Stimulated activated CD4-positive, alpha-beta T cell treated with anti-CD3 and anti-CD28 coated beads, Interleukin-12 subunit alpha, Interleukin-12 subunit beta, amount 100 ng/mL, for 48 hours (primary cell): ENCODE results near the gene IKZF1.
A peak's percentile ranks its signal among the peaks of the same experiment; 100 is the strongest.

Experiments
- DNase-seq, 3 donors: peaks; one replicate each; pipeline ENCODE4 v3.0.0-alpha.2; 2020; ENCODE audit warnings: low read depth in 2 of 3, low spot score in 1 of 3

Gene IKZF1

DNA sequence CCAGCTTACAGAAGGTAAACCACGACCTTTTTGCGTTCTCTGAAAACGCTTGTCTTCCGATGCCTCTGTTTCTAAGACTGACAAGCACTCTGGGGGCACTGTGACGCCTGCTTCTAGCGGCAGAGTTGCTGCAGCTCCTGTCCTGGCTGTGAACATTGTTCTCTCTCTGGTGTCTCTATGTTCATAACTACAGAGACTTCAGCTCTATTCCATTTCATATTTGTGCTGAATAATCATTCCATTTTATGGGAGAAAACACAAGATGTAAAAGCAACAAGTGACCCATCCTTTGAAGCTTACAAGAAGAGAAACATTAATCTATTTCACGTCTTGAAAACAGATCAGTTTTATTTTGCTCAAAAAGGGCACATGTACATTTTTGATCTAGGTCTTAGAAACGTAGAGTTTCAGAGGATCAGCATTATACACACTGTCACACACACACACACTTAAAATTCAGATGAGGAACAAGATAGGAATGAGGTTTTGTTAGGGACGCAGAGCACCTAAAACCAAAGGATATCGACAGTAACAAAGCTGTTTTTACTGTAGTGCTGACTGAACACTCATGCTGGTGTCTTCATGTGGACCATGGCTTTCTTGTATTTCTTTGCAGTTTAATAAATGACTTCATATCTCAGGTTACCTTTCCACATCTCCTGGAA is 3.0 kb downstream of the IKZF1 start:
- peak in 1 of 3 donors; percentile 58 for DNase-seq

DNA sequence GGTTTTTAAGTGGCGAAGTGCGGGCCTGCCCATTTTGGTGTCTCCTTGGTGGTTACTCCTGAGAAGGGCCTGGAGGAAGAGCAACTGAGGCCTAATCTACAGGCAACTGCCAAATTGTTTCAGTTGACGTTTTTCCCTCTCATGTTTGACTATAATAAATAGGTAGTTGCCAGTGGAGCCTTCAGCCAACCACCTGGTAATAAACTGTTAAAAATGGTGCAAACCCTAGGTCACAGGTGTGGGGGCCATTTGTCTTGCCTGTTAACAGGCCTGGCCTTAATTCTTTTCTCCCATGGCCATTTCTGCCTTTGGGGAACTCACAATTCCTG is 3.7 kb downstream of the IKZF1 start:
- no peak for DNase-seq

DNA sequence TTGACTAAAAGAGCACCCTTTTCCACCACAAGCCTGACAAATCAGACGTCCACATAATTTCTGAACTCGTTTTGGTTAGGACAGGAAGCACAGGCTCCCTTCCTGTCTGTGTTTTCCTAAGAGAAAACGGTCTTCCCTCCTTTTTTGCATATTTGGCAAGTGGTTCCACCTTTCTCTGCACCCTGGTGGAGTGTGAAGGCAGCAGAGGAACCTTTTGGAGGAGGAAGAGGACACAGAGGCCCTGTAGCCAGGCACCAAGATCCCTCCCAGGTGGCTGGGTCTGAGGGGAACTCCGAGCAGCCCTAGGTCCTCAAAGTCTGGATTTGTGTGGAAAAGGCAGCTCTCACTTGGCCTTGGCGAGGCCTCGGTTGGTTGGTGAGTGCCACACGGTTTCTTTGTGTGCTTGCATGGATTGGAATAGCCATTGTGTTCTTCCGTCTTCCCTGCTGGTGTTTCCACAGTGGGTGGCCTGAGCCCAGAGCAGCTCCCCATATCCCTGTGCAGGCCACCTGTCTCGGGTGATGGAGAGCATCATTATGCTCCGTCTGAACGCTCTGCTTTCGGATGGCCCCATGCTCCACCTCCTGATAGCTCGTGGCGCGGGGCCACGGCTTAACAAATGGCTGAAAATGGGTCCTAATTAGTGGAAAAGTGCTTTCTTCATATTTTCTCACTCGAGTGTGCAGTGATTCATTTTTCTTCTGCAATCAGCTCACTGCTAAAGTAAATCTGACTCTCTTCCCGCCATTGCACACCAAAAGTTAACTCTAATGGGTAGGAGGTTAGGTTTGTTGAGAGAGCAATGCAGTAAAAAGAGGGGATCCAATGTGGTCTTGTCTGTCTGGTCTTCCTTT is 4.2 kb downstream of the IKZF1 start:
- DNase-seq = no peak

DNA sequence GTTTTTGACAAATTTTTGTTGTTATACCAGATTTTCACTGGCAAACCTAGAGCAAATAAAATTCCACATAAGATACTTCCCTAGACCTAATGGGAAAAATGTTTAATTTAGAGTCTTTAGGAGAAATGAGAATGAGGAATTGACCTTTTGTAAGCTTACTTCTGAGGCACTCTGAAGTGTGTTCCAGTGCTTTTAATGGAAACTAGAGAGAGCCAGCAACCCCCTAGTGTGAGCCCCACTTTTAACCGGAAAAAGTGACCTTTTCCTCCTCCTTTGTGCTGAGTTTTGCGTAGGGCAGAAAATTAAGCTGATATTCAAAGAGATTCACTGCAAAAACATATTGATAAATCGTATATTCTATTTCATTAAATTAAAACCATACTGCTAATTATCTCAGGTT is 5.2 kb downstream of the IKZF1 start:
- DNase-seq = no peak

DNA sequence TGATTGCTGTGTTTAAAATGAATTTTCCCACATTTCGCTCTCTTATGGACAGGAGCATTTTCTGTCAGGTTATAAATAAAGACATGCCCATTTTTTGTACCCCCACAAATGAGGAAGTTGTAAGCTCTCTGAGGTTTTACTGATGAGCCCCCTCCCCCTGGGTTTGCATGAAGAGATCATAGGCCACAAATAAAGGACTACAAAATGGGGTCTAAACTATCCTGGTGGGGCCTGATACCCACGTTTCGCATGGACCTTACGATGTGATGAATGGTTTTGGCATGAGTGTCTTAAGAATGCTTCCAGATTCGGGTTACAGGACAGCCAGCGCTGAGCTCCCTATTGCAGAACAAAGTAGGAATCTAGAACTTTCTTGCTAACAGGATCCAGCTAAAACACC is 5.8 kb downstream of the IKZF1 start:
- DNase-seq = no peak

DNA sequence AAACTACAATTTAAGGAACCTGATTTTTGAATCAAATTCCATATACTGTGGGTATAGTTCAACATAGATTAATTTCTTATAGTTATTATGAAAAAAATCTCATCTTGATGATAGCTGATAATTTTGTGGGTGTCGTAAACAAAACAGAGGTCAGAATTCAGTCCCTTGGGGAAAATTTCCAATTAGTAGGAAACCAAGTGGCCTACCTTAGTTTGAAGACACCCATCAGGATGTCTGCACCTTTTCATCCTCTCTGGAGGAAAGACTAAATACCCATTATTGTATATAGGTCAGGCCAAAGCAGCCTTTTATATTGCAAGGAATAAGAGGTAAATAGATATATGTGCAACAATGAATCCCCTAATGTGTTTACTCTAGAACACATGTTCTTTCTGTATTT is 6.4 kb downstream of the IKZF1 start:
- no peak for DNase-seq

DNA sequence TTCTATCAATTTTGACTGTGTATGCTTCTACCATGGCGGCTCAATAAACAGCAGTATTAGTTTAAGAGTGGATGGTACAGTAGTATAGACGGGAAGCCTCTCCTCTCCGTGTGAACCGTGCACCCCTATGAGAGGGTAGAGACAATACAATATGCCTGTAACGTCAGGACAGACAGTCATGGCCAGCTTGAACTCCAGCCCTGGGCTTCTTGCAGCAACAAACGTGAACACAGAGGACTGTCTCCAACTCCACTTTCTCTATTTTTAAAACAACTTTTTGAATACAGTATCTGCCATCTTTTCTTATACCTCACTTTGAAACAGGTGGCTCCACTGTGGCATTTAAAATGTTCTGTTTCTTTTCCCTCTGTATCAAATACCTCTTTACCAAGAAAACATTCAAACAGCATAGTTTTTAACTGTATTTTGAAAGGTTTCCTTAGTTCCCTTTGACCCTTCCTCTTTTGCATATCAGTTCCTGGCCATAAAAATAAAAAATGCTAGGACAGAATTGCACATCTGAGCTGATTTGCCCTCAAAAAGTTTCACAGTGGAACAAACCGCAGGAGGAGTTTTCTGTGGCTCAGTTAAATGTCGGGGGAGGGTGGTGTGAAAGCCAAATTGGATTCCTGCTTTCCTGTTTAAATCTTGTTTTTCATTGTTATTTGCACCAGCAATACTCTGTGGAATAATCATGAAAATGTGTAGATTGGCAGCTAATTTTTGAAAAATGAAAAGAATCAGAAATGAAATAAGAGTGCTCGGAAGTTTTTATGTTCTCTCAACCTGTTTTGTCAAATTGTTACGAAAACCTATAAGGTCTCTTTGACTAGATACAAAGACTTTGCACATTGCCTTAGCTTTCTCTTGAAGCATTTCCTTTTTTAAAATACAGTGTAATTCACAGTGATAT is 8.0 kb downstream of the IKZF1 start:
- DNase-seq = no peak

DNA sequence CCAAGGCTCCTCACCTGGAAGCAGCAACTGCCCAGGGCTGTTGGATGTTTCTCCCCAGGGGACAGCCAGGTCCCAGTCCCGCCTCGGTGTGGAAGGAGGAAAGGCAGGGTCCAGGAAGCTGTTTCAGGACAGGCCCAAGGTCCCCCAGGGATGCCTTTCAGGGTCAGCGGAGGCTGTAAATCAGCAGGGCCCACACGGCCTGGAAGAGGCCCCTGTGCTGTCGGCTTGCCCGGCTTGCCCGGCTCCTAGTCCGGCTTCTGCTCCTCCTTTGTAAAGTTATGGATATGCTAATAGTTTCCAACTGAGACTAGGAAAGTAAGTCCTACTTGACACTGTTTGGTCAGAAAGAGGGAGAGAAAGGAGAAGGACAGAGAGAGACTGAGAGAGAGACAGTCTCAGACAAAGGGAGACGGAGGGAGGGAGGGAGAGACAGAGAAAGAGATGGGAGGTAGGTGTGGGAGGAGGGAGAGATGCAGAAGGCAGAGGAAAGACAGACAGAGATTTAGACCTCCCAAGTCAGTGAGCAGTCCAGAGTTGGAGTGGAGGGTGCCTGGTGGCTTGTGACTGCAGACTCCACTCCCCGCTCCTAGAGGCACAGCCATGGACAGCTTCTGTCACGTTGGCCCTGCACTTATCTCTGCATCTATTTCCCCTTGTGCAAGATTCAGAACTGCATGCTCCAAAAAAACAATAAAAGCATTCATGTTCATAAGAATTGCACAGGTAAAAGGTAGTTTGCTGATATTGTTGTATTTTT is 10.5 kb downstream of the IKZF1 start:
- no peak for DNase-seq

DNA sequence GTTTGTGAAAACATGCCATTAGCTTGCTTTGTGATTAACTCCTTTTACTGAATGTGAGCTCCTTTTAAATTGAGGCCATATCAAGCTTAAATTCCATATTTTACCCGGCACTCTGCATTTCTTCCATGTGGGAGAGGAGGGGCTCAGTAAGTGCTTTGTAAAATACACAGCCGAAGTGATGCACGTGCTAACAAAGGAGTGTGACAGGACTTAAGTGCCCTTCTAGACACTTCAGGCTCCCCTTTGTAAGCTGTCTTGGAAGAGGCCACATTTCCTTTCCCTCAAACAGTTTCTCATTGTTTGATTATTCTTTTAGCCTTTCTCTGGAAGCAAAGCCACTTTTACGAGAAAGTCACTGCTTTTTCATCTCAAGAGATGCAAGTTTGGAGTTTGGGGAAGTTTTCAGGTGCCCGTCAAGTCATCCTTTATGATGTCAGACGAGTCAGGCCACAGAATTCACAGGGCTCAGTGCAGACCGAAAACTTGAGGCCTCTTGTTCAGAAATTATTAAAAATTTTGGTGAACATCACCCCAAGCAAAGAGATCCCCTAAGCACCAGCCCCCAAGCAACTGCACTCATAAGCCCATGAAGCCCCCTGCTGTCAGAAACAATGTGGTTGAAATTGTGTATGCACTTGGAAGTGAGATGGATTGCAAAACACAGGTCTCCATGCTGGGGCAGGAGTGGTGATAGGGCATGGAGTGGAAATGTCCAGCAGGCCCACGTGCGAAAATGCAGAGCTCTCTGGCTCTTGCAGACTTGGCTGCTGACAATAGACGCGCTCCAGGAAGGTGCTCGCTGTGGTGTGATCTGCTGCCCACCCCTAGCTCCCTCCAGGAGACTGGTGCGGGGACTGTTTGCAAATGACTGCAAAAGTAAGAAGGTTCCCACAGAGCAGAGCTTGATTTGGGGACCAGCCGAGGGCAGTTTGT is 11.5 kb downstream of the IKZF1 start:
- DNase-seq = no peak

DNA sequence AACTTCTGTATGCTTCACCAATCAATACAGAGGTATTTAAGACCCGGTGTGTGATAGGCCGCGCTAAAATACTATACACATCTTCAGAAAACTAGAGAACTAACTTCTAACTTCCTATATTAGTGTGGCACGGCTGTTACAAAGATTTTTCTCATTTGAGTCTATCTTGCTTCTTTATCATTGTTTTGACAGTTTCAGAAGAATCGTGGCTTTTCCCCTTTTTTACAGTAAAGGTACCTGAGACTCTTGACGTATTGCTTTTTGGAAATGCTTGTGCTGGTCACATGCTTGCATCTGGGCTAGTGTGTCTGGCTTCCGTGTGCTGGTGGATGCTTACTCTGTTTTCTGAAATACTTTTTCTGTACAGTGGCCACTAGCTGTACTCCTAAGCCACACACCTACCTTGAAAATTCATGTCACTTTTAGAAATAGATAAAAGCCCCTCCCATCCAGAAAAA is 12.7 kb downstream of the IKZF1 start:
- DNase-seq = no peak

DNA sequence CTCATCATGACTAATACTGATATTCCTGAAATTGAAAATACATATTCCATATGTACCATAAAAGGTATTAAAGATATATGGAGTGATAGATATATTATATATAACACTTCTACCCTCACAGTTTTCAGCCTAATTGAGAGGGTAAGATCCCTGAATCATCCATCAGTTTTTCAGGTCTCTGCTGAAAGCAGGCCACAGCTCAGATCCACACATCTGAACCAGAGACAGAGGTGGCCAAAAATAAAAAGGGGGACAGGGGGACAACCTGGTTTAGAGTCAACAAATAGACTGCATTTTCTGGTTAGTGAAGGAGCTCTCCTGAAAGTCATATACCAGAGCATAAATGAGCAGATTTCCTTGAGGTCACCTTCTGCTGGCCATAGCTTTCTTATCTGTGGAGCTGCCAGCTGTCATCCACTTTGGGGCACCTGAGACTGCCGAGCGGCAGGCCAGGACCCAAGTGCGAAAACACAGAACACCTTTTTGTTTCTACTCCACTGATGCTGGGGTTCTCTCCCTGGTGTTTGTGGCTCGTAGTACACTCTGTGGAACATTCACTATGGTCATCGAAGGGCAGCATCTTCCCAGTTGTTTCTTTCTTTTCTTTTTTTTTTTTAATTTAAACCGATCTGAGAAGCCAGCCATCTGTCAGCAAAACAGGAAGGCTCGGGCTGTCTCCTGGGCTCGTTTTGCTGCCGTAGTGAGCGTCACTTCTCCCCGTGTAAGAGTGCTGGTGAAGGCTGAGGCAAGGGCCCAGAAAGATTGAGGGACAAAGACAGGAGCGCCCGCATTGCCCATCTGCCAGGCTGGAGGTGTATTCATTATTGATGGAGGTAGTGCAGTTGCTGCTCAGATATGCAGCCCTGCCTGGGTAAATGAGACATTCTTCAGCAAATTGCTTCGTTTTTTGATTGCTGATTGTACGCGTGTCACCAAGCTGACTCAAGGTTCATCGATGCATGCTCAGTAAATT is 13.5 kb downstream of the IKZF1 start:
- no peak for DNase-seq

DNA sequence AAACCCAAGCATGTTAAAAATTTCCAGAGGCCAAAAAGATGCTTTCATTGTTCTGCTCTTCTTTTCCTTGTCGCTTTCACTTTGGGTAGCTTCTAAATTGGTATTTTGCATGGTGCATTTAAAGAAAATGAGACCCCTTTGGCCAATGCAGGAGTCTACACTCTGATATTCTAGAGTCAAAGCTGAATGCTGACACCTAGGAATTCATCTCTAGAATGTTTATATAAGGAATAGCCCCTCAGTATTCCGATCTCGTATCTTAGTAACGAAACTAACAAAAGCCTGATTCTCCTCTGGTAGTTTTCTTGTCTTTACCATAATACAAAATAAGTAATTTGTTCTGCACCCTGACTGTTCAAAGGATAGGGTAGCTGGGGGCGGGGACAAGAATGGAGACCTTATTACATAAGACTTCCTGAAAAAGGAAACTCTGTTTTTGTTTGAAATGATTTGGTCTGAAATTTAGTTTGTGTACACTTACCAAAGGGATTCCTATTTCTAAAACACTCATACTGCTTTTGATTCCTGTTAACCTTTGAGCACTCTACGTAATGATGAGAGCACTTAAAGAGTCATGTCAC is 17.1 kb downstream of the IKZF1 start:
- no peak for DNase-seq

DNA sequence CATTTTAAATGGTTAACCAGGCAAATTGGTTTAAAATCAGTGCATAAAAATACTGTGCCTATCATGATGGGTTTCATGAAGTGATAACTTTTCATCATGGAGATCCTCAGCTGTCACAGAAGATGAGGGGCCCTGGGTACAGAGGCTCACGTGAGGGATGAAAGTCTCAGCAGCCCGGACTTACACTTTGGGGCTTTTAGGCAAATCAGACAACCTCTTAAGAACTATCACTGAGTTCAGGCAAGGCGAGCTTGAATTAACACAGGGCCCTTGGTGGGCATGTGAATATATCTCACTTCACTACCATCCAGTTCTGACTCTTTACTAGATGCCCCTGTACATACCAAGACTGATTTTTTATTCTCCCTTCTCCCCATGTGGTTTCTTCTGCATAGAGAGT is 19.6 kb downstream of the IKZF1 start:
- no peak for DNase-seq

DNA sequence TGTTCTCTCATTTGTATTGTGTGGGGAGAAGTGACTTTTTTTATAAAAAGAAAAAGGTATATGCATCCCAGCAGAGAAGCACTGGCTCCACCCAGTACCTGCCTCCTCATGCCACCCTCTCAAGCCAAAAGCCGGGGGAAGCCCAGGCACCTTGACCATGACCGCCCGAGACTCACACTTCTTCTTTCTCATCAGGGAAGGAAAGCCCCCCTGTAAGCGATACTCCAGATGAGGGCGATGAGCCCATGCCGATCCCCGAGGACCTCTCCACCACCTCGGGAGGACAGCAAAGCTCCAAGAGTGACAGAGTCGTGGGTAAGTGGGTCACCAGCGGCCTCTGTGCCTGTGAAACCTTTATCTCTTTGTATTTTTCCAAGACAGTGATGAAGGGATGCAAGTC is 22.9 kb downstream of the IKZF1 start:
- no peak for DNase-seq

DNA sequence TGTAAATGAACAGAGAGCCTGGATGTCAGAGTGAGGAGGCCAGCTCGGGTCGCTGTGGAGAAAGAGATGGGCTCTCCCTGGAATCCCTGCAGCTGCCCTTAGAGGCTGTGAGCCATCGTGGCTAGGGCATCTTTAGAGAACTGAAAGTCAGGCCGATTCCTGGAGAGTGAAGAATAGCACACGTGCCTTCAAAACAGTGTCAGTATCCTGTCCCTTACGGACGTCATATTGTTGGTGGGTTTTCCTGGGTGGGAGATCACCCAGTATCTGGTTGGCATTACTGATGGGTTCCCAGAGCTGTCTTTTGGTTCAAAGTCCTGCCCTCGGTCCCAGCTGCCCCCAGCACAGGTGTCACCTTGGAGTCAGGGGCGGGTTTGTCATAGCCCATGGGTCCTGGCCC is 25.3 kb downstream of the IKZF1 start:
- no peak for DNase-seq

DNA sequence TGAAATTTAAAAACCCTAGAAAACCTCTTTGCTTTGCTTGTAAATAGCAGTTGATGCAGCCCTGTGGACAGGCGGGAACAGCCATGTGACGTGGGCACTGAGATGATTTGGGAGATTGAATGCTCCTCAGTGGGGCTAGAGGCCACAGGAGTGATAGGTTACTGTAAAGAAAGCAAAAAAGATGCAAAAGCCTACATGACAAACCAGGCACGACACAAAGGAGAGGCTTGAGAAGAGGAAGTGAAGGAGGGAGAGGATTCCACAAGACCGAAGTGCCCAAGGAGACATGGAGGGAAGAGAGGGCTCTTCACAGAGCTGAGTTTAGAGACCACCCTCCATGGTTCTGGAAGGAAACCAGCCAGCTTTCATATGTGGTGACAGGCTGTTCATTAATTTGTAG is 25.7 kb downstream of the IKZF1 start:
- no peak for DNase-seq

DNA sequence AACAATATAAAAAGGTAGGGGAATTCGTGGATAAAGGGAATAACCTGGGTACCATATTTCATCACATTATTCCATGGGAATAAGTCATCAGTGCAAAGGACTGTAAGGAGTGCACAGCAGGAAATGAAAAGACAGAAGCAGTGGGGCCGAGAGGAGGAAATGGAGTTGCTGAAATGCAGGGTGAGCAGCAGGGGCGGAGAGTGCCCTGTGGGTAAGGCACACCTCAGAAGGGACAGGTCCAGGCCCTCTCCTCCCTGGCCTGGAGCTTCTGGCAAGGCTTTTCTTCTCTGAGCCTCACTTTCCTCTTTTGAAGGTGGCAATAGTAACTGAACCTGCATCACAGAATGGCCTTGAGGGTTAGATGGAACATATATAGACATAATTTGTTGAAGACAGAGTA is 26.2 kb downstream of the IKZF1 start:
- no peak for DNase-seq

DNA sequence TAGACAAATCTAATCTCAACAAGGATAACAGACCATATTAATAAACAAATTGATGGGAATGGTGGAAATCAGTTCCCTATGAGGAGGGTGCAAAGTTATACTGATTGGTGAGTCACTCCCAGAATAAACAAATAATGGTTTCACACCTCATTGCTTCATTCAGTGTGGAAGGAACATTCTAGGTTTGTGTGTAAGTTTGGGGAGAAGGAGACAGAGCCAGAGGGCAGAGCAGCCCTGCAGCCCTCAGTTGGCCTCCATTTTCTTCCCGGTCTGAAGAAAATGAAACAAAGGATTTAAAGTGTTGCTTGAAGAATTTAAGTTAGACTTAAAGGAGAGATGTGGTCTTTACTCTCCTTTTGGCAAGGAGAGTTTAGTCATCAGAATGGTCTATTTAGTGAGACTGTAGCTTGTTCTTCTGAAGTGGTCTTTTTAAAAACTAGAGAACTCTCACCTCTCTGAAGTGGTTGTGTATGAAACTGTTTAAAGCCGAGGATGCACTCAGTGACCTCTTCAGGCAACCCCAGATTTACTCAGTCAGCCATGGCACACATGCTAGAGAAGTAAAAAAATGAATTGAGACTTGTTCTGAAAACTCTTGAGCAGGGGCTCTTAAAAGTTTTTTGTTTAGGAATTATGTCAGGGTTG is 27.2 kb downstream of the IKZF1 start:
- no peak for DNase-seq
